OCI-LY3 (cell line): Measurements from ENCODE around the gene ACOX3.

Experiments used
- CTCF ChIP-seq: fragments of 200-600, 300-600 bp; sonication (generic); IDR thresholded peaks from 2 replicates; pipeline ENCODE4 v1.5.1; 2014; ENCODE audit warnings: antibody characterized with exemption, low read length, low read depth
- EZH2phosphoT487 ChIP-seq: fragments of 200-600 bp; shearing (Covaris generic); IDR thresholded peaks from 2 replicates; pipeline ENCODE4 v1.6.1; 2018; ENCODE audit warnings: antibody characterized with exemption, mixed run types, low read depth

GRCh38 chr4:8330821-8331574 is 109.5 kb downstream of the ACOX3 start:
- TF ChIP-seq CTCF = no peak
- TF ChIP-seq EZH2phosphoT487 = no peak
